GM23338 (cell line): ENCODE data around the gene HBM.
"Not testable (repeated sequence)": the region's sequence is repeated elsewhere in the genome, so short reads cannot be mapped to it uniquely, and the experiment has no call there.

Source experiments
- CTCF ChIP-seq, 2 experiments: fragments of 200-600 bp in 1 of 2; sonication (generic) in 1 of 2; conservative IDR thresholded peaks; 2 replicates each; pipeline versions ENCODE4 v1.5.1 to v1.6.1; 2016 to 2017; ENCODE audit warnings: antibody characterized with exemption in 2 of 2, low read depth in 2 of 2, mild to moderate bottlenecking in 2 of 2, moderate library complexity in 1 of 2
- EZH2 ChIP-seq: fragments of 200-600 bp; sonication (generic); IDR thresholded peaks from one replicate; pipeline ENCODE4 v1.8.0; 2017; ENCODE audit warnings: antibody characterized with exemption, mild to moderate bottlenecking, low read depth; ENCODE audit not compliant: unreplicated experiment

DNA sequence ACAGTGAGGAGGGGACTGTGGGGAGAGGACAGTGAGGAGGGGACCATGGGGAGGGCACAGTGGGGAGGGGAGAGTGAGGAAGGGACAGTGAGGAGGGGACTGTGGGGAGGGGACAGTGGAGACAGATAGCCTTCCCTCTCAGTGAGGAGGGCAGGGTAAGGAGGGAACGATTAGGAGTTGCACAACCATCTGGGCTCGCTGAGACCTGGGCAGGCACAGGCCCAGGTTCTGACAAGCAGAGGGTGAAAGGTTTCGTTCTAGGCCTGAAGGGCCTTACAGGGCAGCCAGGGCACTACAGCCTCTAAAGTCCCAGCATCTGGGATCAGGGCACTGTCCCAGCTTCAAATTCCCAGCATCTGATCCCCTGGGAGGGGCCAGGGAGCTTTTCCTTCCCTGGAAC lies 2.1 kb upstream of the HBM start:
- TF ChIP-seq CTCF (conservative IDR thresholded peaks at IDR 0.05; ENCODE audit: low read depth in 2 of 2); EZH2: not testable (repeated sequence)
